Measurements from ENCODE around the gene SKOR1.

DNA sequence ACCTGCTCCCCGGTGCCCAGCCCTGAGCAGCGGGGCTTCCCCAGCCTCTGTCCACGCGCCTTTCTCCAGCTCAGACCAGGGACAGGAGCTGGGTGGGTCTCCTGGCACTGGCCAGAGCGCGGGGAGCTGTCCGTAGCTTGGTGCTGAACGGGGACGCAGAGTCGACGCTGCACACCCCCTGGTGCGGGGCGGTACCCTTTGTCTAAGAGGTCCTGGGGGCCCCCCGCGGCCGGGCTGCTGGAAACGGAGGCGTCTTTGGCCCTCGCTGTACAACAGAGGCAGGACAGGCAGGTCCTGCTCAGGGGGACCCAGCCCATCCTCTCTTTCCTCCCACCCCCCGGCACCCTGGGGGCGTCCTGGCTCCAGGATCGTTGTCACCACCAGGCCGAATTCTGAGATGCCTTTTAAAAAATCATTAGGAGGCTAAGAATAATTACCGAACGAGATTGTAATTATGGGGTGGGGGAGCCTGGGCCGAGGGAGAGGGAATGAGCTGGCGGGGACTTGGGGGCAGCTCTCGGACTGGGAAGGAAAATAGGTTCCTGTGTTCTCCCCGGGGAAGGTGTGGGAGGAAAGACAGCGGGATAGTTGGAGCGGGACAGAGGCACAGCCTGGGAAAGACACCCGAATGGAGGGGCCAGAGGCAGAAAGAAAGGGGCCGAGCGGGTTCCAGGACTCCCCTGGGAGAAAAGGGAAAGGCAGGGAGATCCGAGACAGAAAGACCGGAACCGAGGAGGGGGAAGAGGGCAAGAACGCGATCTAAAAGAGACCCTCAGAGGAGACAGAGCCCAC lies 4.1 kb upstream of the SKOR1 start:
- TF ChIP-seq, protein P1, sequence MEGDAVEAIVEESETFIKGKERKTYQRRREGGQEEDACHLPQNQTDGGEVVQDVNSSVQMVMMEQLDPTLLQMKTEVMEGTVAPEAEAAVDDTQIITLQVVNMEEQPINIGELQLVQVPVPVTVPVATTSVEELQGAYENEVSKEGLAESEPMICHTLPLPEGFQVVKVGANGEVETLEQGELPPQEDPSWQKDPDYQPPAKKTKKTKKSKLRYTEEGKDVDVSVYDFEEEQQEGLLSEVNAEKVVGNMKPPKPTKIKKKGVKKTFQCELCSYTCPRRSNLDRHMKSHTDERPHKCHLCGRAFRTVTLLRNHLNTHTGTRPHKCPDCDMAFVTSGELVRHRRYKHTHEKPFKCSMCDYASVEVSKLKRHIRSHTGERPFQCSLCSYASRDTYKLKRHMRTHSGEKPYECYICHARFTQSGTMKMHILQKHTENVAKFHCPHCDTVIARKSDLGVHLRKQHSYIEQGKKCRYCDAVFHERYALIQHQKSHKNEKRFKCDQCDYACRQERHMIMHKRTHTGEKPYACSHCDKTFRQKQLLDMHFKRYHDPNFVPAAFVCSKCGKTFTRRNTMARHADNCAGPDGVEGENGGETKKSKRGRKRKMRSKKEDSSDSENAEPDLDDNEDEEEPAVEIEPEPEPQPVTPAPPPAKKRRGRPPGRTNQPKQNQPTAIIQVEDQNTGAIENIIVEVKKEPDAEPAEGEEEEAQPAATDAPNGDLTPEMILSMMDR (IDR thresholded peaks at IDR 0.05), result no peak
- no peak for TF ChIP-seq POLR2A (IDR thresholded peaks at IDR 0.05)
